Nephron progenitor cell (in vitro differentiated cells): ENCODE data around the gene KIF2C.

Experiments used
- DNase-seq: peaks from one replicate; pipeline ENCODE4 v3.0.0; 2021
- H3K27ac Mint-ChIP-seq: 2 replicates; pipeline ENCODE4 v1.8.0; 2021; ENCODE audit warnings: mild to moderate bottlenecking, moderate library complexity, mixed read lengths
- H3K27me3 Mint-ChIP-seq: 2 replicates; pipeline ENCODE4 v1.8.0; 2021; ENCODE audit warnings: mild to moderate bottlenecking, low read depth, mixed read lengths; ENCODE audit not compliant: poor library complexity
- H3K36me3 Mint-ChIP-seq: 2 replicates; pipeline ENCODE4 v1.8.0; 2021; ENCODE audit warnings: low read depth, mixed read lengths
- H3K4me1 Mint-ChIP-seq: 2 replicates; pipeline ENCODE4 v1.8.0; 2021; ENCODE audit warnings: mixed read lengths
- H3K4me3 Mint-ChIP-seq: 2 replicates; pipeline ENCODE4 v1.8.0; 2021; ENCODE audit warnings: mild to moderate bottlenecking, moderate library complexity, mixed read lengths
- H3K9me3 Mint-ChIP-seq: 2 replicates; pipeline ENCODE4 v1.8.0; 2021; ENCODE audit warnings: mild to moderate bottlenecking, moderate library complexity, mixed read lengths
- TF ChIP-seq, protein P1 (sequence below): fragments of 200-600 bp; sonication (generic); IDR thresholded peaks from 2 replicates; pipeline ENCODE4 v1.5.0; 2021; ENCODE audit warnings: antibody characterized with exemption

The KIF2C gene

GRCh38 chr1:44785501-44786137, 46.0 kb downstream of the KIF2C start:
- no peak for DNase-seq
- H3K27me3 Mint-ChIP-seq = peaks cover 23% of the 10 kb centered on the region
- peaks cover 38% of the 10 kb centered on the region for H3K4me1 Mint-ChIP-seq
- H3K27ac Mint-ChIP-seq = no peak overlapping the region
- no peaks in the 10 kb centered on the region for H3K9me3 Mint-ChIP-seq
- peak overlapping the region; percentile 71 for H3K4me3 Mint-ChIP-seq
- TF ChIP-seq, protein P1, sequence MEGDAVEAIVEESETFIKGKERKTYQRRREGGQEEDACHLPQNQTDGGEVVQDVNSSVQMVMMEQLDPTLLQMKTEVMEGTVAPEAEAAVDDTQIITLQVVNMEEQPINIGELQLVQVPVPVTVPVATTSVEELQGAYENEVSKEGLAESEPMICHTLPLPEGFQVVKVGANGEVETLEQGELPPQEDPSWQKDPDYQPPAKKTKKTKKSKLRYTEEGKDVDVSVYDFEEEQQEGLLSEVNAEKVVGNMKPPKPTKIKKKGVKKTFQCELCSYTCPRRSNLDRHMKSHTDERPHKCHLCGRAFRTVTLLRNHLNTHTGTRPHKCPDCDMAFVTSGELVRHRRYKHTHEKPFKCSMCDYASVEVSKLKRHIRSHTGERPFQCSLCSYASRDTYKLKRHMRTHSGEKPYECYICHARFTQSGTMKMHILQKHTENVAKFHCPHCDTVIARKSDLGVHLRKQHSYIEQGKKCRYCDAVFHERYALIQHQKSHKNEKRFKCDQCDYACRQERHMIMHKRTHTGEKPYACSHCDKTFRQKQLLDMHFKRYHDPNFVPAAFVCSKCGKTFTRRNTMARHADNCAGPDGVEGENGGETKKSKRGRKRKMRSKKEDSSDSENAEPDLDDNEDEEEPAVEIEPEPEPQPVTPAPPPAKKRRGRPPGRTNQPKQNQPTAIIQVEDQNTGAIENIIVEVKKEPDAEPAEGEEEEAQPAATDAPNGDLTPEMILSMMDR = no peak
- peaks cover 20% of the 10 kb centered on the region for H3K36me3 Mint-ChIP-seq

GRCh38 chr1:44786138-44786840, 46.7 kb downstream of the KIF2C start:
- DNase-seq = peak; percentile 87
- Mint-ChIP-seq H3K27me3 (peaks cover 23% of the 10 kb centered on the region), H3K4me3 (peak overlapping the region; percentile 71), H3K4me1 (peaks cover 45% of the 10 kb centered on the region), H3K27ac (no peak overlapping the region), H3K36me3 (peaks cover 13% of the 10 kb centered on the region), H3K9me3 (no peaks in the 10 kb centered on the region)
- TF ChIP-seq, protein P1 = peak; percentile 100

- H3K36me3 Mint-ChIP-seq = peaks cover 7% of the 10 kb centered on the region
- DNase-seq = no peak
- TF ChIP-seq, protein P1 = no peak
- peaks cover 23% of the 10 kb centered on the region for H3K27me3 Mint-ChIP-seq
- no peaks in the 10 kb centered on the region for H3K9me3 Mint-ChIP-seq
- H3K27ac Mint-ChIP-seq = no peak overlapping the region
- peak overlapping the region; percentile 71 for H3K4me3 Mint-ChIP-seq
- peaks cover 51% of the 10 kb centered on the region for H3K4me1 Mint-ChIP-seq
Measured at GRCh38 chr1:44786841-44787426, 47.3 kb downstream of the KIF2C start.

DNA sequence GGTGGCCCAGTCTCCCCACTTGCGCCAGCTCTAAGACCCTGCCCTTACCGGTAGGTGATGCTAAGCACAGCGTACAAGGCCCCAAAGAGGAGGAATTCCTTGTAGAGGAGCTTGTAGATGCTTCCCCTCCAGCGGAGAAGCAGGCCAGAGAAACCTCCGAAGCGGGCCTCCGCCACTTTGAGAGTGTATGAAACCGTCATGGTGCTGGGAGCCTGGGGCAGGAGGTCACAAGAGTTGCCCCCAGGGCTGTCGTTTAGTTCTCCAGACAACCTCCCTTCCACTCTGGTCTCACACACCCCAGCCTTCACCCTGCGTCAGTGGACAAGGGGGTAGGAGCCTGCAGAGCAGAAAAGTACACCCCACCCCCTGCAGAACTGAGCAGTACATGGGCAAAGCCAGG, 47.9 kb downstream of the KIF2C start:
- H3K27me3 Mint-ChIP-seq = peaks cover 23% of the 10 kb centered on the region
- H3K9me3 Mint-ChIP-seq = no peaks in the 10 kb centered on the region
- no peak overlapping the region for H3K27ac Mint-ChIP-seq
- H3K4me3 Mint-ChIP-seq = no peak overlapping the region
- peaks cover 52% of the 10 kb centered on the region for H3K4me1 Mint-ChIP-seq
- peaks cover 4% of the 10 kb centered on the region for H3K36me3 Mint-ChIP-seq
- DNase-seq = no peak
- TF ChIP-seq, protein P1 = no peak

DNA sequence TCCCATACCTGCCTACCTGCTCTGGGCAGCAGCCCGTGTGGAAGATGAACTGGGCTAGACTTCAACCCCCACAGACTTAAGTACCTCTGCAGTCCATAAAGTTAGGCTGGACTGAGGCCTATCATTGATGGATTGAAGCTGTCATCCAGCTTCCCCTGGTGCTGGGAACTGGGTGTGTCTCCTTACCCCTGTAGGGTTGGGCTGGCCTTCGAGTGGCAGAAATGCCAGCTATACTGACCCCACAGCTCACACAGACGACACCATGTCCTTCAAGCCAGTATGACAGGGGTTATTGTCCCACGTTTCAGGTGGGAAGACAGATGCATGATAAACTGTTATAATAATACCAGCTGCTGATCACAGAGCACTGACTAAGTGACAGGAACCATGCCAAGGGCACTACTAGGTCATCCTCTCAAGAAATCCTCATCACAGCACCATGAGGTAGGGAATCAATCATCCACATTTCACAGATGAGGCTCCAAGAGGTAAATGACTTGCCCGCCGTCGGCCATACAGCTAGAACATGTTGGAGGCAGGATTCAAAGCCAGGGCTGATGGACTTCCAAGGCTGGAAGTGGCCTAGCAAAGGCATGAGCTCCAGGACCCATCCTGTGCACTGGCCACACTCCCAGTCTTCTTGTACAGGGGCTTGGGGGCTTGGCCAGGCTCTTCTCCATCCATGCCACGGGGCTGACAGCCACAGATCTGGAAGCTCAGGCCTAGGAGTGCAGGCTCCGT, 48.7 kb downstream of the KIF2C start, which contains the start of gene BEST4:
TSS of gene BEST4 (minus strand) at position 51 of the 741 bp plus-strand sequence. CDS start 465 bp downstream, outside the sequence.
- H3K9me3 Mint-ChIP-seq = no peaks in the 10 kb centered on the region
- H3K27ac Mint-ChIP-seq = no peak within 1 kb of the TSS
- peaks cover 2% of the 10 kb centered on the region for H3K36me3 Mint-ChIP-seq
- H3K27me3 Mint-ChIP-seq = peaks cover 23% of the 10 kb centered on the region
- peaks cover 58% of the 10 kb centered on the region for H3K4me1 Mint-ChIP-seq
- DNase-seq = no peak
- H3K4me3 Mint-ChIP-seq = no peak within 1 kb of the TSS
- TF ChIP-seq, protein P1 = no peak
